K562 (cell line): Measurements from ENCODE around the gene ABCA3. TPM values are rescaled to one million over a fixed set of nuclear protein-coding genes. Genes with fewer than 3 reads are reported as not detected.

Source experiments
- GATA2 ChIP-seq: sonication (generic); formaldehyde crosslinking; IDR thresholded peaks from 2 replicates; pipeline ENCODE4 v1.4.0; 2020; ENCODE audit warnings: mild to moderate bottlenecking, missing genetic modification reagents
- MAFG ChIP-seq: fragments of 450-650 bp; conservative IDR thresholded peaks from 2 replicates; pipeline ENCODE4 v1.6.1; 2016; ENCODE audit warnings: missing genetic modification characterization, missing compliant biosample characterization
- MAZ ChIP-seq, 2 experiments: fragments of 450-650 bp in 1 of 2; sonication (generic) in 1 of 2; formaldehyde crosslinking; IDR thresholded peaks in 1 of 2; conservative IDR thresholded peaks in 1 of 2; 2 replicates each; pipeline versions ENCODE4 v1.4.0 to v1.5.0; 2020; ENCODE audit warnings: mild to moderate bottlenecking in 1 of 2, missing genetic modification reagents in 1 of 2
- MCM5 ChIP-seq: fragments of 450-650 bp; IDR thresholded peaks from 2 replicates; pipeline ENCODE4 v1.6.1; 2016; ENCODE audit warnings: low read depth
- MYNN ChIP-seq, 2 experiments: sonication (generic); formaldehyde crosslinking in 1 of 2; IDR thresholded peaks; 2 replicates each; pipeline versions ENCODE4 v1.5.0 to v1.6.1; 2016 to 2020; ENCODE audit warnings: antibody characterized with exemption in 1 of 2, missing genetic modification reagents in 1 of 2
- NCOR1 ChIP-seq: fragments of 450-650 bp; IDR thresholded peaks from 2 replicates; pipeline ENCODE4 v1.6.1; 2016; ENCODE audit warnings: mild to moderate bottlenecking, moderate library complexity
- NR1H2 ChIP-seq: sonication (generic); formaldehyde crosslinking; IDR thresholded peaks from 2 replicates; pipeline ENCODE4 v1.4.0; 2020; ENCODE audit warnings: mild to moderate bottlenecking, missing genetic modification reagents
- NUFIP1 ChIP-seq: fragments of 450-650 bp; IDR thresholded peaks from 2 replicates; pipeline ENCODE4 v1.6.1; 2018; ENCODE audit not compliant: partially characterized antibody
- PHB ChIP-seq: fragments of 250-450 bp; sonication (Bioruptor Pico); IDR thresholded peaks from 2 replicates; pipeline ENCODE4 v1.5.0; 2021
- PHTF2 ChIP-seq: fragments of 250-450 bp; sonication (Bioruptor Pico); IDR thresholded peaks from 2 replicates; pipeline ENCODE4 v1.5.0; 2021; ENCODE audit warnings: mild to moderate bottlenecking
- PRPF4 ChIP-seq: fragments of 200-400 bp; formaldehyde crosslinking; IDR thresholded peaks from one replicate; pipeline ENCODE4 v1.6.1; 2017; ENCODE audit warnings: low read length, low read depth, mild to moderate bottlenecking; ENCODE audit not compliant: insufficient read depth, poor library complexity, severe bottlenecking
- RB1 ChIP-seq: fragments of 450-650 bp; IDR thresholded peaks from 2 replicates; pipeline ENCODE4 v1.6.1; 2017; ENCODE audit warnings: low read depth, mild to moderate bottlenecking
- RBM39 ChIP-seq: fragments of 200-400 bp; formaldehyde crosslinking; optimal IDR thresholded peaks from 2 replicates; pipeline ENCODE3; 2018; ENCODE audit warnings: low read depth, low read length
- RFX5 ChIP-seq: IDR thresholded peaks from 2 replicates; pipeline ENCODE4 v1.6.1; 2011; ENCODE audit warnings: low read depth, mild to moderate bottlenecking, improper control_type of control experiment, low read length
- SAFB2 ChIP-seq: fragments of 200-400 bp; formaldehyde crosslinking; IDR thresholded peaks from 2 replicates; pipeline ENCODE4 v1.6.1; 2018; ENCODE audit warnings: borderline replicate concordance, low read length, low read depth, moderate library complexity; ENCODE audit not compliant: severe bottlenecking
- SIN3A ChIP-seq, 2 experiments: fragments of 150-350 bp in 1 of 2; IDR thresholded peaks; 2 replicates each; pipeline ENCODE4 v1.6.1; 2011 to 2016; ENCODE audit warnings: borderline replicate concordance in 2 of 2, low read depth in 2 of 2, low read length in 2 of 2, mild to moderate bottlenecking in 2 of 2, moderate library complexity in 2 of 2; ENCODE audit not compliant: control insufficient read depth in 1 of 2
- TBP ChIP-seq: optimal IDR thresholded peaks from 2 replicates; pipeline ENCODE3; 2011; ENCODE audit warnings: low read depth, low read length, improper control_type of control experiment
- TCF7 ChIP-seq: sonication (generic); IDR thresholded peaks from 2 replicates; pipeline ENCODE4 v1.6.1; 2016; ENCODE audit warnings: antibody characterized with exemption, borderline replicate concordance
- ZNF589 ChIP-seq: fragments of 200-800 bp; sonication (Bioruptor generic); IDR thresholded peaks from 2 replicates; pipeline ENCODE4 v1.6.1; 2016; ENCODE audit warnings: low read depth, missing genetic modification characterization, missing compliant biosample characterization
- ZNF699 ChIP-seq: fragments of 250-450 bp; sonication (Bioruptor Pico); IDR thresholded peaks from 2 replicates; pipeline ENCODE4 v1.8.0; 2021; ENCODE audit warnings: mild to moderate bottlenecking, moderate library complexity; ENCODE audit not compliant: insufficient replicate concordance
- ZNF717 ChIP-seq: fragments of 250-450 bp; sonication (Bioruptor Pico); IDR thresholded peaks from 2 replicates; pipeline ENCODE4 v1.5.0; 2021
- ZSCAN32 ChIP-seq: fragments of 450-650 bp; formaldehyde crosslinking; IDR thresholded peaks from 2 replicates; pipeline ENCODE4 v1.4.0; 2020; ENCODE audit warnings: mild to moderate bottlenecking, moderate library complexity
- polyA plus RNA-seq, 8 experiments: library from polyadenylated mRNA; depleted of rRNA in 4 of 8; stranded (reverse) in 5 of 8; unstranded in 3 of 8; fragments of >200 nt; fragmentation: Nextera tagmentation in 2 of 8; fragmentation: Illumina TruSeq in 1 of 8; extraction: Ambion mirVana in 2 of 8; extraction: Trizol in 1 of 8; gene quantifications; 2 replicates each; pipeline versions ENCODE4 v1.2.1 to v1.2.3, GENCODE V29; 2011 to 2014; ENCODE audit warnings: inconsistent platforms in 1 of 8, missing spikeins in 1 of 8
- total RNA-seq, 7 experiments: library from RNA; depleted of rRNA in 6 of 7; stranded (reverse); fragments of >200 nt in 6 of 7; fragmentation: Illumina TruSeq in 2 of 7; extraction: Trizol in 2 of 7; gene quantifications; 2 replicates each; pipeline versions ENCODE4 v1.2.1 to v1.2.3, GENCODE V29; 2011 to 2021; ENCODE audit warnings: low replicate concordance in 1 of 7
- TF ChIP-seq, protein P1 (sequence below): IDR thresholded peaks from 2 replicates; pipeline ENCODE4 v1.6.1; 2012; ENCODE audit warnings: low read depth, low read length, improper control_type of control experiment, borderline replicate concordance
- TF ChIP-seq, protein P2 (sequence below): fragments of 450-650 bp; formaldehyde crosslinking; conservative IDR thresholded peaks from 2 replicates; pipeline ENCODE4 v1.4.0; 2022; ENCODE audit warnings: mild to moderate bottlenecking, missing genetic modification characterization
- TF ChIP-seq, protein P3 (sequence below): fragments of 450-650 bp; IDR thresholded peaks from 2 replicates; pipeline ENCODE4 v1.6.1; 2016; ENCODE audit warnings: low read depth, mild to moderate bottlenecking, moderate library complexity

ABCA3 gene
- total and polyA plus RNA-seq, 9 of the 15 experiments (the other 6 are each of a cell fraction or from before 2014, with no cell fraction given), result 0.66 to 23.7 (median 6.9) TPM

DNA sequence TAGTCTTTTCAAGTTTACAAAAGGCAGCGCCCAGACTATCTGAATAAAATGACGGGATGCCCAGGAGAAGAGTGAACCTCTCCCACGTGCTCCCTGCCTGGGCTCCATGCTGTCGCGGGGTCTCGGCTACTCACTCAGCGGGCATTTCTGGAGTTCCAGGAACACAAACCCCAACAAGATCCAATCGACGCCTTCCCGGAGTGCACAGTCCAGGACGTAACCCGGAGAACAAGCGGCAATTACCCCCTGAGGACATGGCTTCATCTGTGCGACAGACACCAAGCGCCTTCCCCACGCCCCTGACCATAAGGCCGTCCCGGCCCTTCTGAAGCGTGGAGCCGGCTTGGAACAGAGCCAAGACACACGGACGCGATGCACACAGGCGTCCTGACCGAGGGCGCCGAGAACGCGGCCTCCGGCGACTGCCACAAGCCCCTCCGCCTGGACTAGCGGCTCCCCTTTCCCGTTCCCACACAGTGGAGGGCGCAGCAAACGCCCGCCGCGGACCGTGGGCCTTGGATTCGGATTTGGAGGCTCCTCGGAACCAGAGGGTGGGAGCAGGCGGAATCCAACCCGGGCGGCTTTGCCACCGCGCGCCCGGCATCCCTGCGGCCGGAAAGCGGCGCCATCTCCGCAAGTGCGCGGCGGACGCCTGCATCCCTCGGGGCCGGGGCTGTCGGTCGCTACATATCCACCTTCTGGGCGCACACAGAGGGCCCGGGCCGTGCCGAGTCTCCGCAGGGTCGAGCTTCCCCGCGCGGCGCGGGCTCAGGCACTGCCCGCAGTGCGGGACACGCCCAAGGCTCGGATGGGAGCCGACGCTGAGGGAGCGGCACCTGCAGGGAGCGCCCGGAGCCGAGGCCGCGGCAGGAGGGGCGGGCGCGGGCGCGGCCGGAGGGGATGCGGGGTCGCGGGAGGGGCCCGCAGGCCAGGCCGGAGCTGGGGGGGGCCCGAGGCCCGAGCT, 725 bp downstream of the ABCA3 start (continued):
- TF ChIP-seq, protein P1, sequence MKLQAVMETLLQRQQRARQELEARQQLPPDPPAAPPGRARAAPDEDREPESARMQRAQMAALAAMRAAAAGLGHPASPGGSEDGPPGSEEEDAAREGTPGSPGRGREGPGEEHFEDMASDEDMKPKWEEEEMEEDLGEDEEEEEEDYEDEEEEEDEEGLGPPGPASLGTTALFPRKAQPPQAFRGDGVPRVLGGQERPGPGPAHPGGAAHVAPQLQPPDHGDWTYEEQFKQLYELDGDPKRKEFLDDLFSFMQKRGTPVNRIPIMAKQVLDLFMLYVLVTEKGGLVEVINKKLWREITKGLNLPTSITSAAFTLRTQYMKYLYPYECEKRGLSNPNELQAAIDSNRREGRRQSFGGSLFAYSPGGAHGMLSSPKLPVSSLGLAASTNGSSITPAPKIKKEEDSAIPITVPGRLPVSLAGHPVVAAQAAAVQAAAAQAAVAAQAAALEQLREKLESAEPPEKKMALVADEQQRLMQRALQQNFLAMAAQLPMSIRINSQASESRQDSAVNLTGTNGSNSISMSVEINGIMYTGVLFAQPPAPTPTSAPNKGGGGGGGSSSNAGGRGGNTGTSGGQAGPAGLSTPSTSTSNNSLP, result no peak
- peak; percentile 16 to 63; a peak in 3 of 4 replicates for TF ChIP-seq MAZ (CRISPR knock-in tag; conservative IDR thresholded peaks at IDR 0.05 in 1 of 2, IDR thresholded peaks at IDR 0.05 in 1 of 2)
- no peak for TF ChIP-seq ZSCAN32
- no peak for TF ChIP-seq MCM5
- peak; percentile 12; the same call in 1 of the 2 replicates for TF ChIP-seq NR1H2 (CRISPR knock-in tag)
- TF ChIP-seq RFX5, result no peak
- no peak for TF ChIP-seq ZNF717 (CRISPR knock-in tag)
- no peak for TF ChIP-seq PHB (CRISPR knock-in tag)
- TF ChIP-seq NUFIP1, result no peak
- no peak for TF ChIP-seq SAFB2
- TF ChIP-seq, protein P2, sequence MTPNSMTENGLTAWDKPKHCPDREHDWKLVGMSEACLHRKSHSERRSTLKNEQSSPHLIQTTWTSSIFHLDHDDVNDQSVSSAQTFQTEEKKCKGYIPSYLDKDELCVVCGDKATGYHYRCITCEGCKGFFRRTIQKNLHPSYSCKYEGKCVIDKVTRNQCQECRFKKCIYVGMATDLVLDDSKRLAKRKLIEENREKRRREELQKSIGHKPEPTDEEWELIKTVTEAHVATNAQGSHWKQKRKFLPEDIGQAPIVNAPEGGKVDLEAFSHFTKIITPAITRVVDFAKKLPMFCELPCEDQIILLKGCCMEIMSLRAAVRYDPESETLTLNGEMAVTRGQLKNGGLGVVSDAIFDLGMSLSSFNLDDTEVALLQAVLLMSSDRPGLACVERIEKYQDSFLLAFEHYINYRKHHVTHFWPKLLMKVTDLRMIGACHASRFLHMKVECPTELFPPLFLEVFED, result no peak
- TF ChIP-seq MAFG (tag), result no peak
- TF ChIP-seq NCOR1, result no peak
- TF ChIP-seq SIN3A (IDR thresholded peaks at IDR 0.05; ENCODE audit: borderline replicate concordance in 2 of 2, control insufficient read depth in 1 of 2, low read depth in 2 of 2, low read length in 2 of 2), result peak in 1 of 2 experiments; percentile 43; a peak in 1 of 4 replicates
- no peak for TF ChIP-seq RBM39
- no peak for TF ChIP-seq PRPF4
- no peak for TF ChIP-seq ZNF699 (CRISPR knock-in tag)
- no peak for TF ChIP-seq GATA2
- TF ChIP-seq, protein P3, sequence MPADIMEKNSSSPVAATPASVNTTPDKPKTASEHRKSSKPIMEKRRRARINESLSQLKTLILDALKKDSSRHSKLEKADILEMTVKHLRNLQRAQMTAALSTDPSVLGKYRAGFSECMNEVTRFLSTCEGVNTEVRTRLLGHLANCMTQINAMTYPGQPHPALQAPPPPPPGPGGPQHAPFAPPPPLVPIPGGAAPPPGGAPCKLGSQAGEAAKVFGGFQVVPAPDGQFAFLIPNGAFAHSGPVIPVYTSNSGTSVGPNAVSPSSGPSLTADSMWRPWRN, result no peak
- no peak for TF ChIP-seq MYNN (IDR thresholded peaks at IDR 0.05)
- TF ChIP-seq MYNN (CRISPR knock-in tag; IDR thresholded peaks at IDR 0.05), result no peak
- TF ChIP-seq TBP, result no peak
- no peak for TF ChIP-seq PHTF2 (CRISPR knock-in tag)
- peak; percentile 7; the same call in 1 of the 2 replicates for TF ChIP-seq RB1
- TF ChIP-seq TCF7, result no peak
- TF ChIP-seq ZNF589 (CRISPR knock-in tag), result no peak
